Stimulated activated CD8-positive, alpha-beta memory T cell treated with anti-CD3 and anti-CD28 coated beads, Interleukin-15, amount 100 ng/mL, for 1 hour (primary cell): ENCODE data around the gene SLIT3.

ENCODE experiments used
- DNase-seq: peaks from one replicate; pipeline ENCODE4 v3.0.0-alpha.2; 2020; ENCODE audit warnings: low read depth

The SLIT3 gene

DNA sequence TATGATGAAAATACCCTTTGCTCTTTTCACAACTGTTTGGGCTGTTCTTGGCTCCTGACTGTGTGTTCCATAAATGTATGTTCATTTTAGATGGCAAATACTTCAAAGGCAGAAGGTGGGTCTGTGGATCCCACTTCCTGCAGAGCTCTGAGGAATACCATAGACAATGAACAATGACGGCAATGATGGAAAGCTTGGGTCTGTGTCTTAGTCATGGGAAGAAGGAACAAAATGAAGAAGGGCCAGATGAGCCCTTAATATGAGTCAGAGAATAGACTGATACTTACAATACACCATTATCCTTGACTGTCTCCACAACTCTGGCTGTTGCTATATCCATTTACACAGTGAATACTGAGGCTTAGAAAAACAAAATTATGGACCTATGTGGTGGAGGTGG, 126.0 kb downstream of the SLIT3 start:
- no peak for DNase-seq

DNA sequence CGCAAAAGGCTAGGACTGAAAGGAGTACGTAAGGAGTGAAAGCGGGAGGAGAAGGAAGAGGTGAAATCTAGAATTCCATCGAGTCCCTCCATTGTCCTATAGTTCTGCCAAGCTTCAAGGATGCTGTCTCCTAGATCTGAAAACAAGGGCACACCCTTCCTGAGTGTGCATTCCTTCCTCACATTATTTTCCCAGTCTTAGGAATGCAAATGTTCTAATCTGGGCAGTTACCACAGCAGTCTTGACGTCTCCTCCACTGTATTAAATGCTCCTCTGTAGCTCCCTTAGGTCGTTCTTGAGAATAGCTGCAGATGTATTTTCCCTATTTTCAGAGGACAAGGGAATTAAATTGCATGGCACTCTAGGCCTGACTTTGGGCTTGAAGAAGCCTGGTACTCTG, 127.6 kb downstream of the SLIT3 start:
- no peak for DNase-seq

DNA sequence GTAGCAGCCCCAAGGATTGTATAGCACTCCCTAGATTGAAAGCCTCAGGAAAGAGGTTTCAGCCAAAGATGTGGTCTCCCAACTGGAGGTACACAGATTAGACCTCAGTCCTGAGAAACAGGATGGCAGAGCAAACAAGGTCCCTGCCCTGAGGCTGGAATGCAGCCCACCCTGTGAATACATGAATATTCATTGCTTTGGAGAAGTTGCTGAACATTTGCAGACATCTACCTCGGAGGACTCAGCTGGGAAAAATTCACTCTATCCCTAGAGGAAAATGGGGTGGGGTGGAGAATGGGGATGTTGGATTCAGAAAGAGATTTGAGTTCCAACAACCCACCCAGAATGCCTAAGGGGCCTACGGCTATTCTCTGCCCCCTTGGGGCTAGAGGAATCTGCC, 129.4 kb downstream of the SLIT3 start:
- DNase-seq, result no peak

DNA sequence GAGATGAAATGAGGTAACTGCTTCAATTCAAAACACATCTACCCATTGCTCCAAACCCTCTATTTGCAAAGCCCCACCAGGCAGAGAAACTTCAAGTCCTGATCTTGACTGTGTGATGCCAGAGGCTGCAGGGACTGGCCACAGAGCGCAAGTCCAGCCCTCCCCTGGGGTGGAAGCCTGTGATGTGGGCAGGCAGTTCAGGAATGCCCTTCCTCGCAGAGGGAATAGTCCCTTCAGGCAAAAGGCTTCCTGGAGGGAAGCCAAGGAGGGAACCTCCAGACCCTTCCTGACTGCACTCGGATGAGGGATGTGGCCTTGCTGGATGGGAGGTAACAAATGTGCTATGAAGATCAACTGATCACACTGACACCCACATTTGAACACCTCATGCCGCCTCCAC, 131.2 kb downstream of the SLIT3 start:
- DNase-seq, result no peak

DNA sequence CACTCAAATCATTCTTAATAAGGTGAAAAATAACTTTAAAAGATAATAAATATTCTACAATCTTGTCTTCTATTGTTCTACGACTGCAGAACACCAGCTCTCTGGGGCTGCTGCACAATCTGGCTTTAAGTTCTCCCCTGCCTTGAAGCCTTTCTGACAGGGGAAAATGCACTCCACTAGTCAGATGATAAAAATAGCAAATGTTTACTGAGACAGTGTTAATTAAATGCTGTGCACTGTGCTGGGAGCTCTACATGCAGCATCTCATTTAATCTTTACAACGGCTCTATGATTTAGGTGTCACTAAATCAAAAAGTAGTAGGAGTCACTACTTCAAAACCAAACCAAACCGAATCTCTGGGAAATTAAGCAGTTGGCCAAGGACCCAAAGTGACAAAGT, 132.7 kb downstream of the SLIT3 start:
- no peak for DNase-seq

DNA sequence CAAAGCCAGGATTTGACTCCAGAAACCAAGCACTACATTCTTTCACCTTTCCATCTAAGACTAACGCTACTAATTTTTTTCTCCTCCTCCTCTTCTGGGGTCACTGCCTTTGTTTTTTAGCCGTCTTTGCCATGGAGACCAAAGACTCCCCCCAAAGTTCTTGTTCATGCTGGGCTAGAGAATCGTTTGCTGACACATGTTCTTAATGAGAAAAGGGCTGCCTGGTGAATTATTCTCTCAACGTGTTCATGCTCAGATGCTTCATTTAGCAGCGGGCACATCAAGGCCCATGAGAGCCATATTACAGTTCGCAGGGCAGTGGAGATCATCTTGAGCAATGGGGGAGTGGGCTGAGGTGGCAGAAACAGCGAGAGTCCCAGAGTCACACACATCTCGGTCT, 134.9 kb downstream of the SLIT3 start:
- DNase-seq, result no peak

DNA sequence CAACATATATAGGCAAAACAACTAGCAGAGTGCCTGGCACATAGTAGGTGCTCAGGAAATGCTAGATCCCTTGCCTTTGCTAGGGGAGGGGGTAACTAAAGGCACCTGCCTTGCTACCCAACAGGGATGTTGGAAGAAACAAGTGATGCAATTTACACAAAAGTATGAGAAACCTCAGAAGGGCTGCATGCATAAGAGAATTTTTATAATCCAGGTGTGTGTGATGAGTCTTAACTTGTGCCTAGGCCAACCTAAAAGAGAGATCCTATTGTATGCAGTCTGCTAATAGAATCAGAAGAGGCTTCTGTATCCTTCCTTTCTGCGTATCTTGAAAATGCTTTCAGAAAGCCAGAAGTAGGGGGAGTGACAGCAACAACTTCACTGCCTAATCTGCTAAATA, 135.9 kb downstream of the SLIT3 start:
- DNase-seq, result no peak

DNA sequence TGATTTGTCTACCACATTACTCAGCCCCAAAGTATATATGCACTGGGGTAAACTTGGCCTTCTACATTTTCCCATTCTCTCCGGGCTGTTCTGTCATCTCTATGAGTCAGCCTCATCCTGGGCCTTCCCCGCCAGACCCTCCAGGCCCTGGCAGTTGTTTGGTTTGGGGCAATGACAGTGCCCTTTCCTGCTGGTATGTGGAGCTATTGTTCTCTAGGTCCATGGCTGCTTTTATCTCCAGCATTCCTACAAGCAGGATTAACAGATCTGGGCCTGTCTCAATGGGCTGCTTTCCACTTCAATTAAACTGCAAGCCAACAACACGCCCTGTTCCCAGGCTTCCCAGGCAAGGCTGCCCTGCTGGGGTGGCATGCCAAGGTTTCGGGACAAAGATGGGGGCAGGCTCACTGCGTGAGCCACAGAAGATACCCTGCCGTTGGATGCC, 136.4 kb downstream of the SLIT3 start:
- DNase-seq, result no peak

DNA sequence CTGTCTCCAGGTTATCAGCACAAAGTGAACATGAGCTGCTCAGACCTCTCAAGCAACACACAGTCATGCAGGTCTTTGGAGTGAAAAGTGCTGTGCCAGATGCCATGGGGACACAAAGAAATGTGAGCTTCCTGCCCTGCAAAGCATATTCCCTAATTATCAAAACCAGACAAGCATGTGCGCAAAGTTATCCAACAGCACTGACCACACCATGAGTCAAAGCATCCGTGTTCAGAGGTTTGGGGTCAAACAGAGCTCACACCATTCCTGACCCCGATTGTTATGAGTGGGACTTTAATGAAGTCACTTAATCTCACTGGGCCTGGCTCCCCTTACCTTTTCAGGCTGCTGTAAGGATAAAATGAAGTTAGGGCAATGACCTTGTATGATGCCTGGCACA, 138.5 kb downstream of the SLIT3 start:
- no peak for DNase-seq

DNA sequence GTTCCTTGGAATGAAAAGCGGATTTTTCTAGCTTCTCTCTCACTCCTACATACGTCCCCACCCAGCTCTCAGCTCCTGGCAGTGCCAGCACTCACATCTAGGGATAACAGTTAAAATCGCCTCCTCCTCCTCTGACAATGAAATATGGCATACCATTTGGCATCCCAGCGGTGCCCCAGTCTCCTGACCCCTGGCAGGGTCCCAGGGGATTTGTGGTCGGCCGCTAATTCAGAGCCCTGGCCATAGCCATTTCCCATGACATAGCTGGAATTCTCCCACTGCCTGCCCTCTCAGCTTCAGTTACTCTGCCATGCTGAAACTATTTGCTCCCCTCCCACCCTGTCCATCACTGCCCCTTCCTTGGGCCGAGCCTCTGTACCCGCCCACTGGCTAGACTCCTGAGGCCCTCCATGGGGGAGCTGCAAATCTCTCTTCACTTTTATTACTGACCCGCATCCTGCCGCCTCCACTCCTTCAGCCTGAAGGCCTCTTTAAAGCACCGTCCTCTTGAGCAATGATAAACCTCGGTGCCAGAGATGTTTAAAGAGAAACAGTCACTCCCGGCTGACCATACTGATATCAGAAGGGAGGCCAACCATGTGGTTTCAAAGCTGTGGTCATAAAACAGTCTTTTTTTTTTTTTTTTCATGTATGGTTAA, 139.8 kb downstream of the SLIT3 start:
- no peak for DNase-seq

DNA sequence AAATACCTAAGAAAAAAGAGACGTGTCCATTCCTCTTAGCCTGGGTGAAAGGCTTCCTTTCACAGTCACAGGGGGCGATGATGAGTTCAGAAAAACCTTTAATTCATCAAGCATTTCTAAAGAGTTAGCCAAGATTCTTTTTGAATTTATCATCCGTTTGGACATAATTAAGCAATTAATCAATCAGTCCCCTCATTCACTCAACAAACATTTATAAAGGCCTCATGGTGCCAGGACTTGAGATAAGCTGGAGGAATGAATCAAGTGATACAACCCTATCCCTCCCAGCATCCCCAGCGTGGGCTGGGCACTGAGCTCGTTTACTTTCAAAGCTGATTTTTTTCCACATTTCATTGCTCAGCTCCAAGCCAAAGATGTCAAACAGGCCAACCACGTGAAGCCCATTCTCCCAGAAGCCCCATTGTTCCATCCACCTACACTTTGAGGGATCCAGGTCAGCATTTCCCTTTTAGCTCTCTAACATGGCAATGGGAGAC, 140.5 kb downstream of the SLIT3 start:
- no peak for DNase-seq

DNA sequence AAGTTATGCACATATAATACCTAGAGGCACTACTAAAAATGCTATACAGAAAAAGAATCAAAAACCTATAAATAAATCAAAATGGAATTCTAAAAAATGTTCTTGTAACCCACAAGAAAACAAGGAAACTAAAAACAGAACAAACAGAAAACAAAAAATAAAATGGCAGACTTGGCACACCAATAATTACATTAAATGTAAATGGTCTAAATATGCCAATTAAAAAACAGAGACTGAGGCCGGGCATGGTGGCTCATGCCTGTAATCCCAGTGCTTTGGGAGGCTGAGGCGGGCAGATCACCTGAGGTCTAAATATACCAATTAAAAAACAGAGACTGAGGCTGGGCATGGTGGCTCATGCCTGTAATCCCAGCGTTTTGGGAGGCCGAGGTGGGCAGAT, 142.2 kb downstream of the SLIT3 start:
- no peak for DNase-seq

DNA sequence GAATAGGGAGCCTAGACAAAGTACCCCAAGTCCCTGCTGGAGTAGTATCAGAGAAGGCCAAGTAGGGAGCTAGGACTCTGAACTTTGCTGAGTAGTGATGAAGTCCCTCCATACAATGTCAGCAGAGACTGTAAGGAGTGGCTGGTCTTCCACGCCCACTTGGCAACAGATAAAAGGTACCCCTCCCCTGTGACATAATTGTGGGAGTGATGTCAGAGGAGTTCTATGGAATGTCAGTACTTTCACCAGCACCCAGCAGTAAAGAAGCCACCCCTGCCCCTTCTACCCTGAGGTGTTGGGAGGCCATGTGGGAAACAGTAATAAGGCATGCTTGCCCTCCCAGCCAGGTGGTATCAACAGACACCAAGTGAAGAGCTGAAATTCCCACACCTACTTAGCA, 143.9 kb downstream of the SLIT3 start:
- no peak for DNase-seq

DNA sequence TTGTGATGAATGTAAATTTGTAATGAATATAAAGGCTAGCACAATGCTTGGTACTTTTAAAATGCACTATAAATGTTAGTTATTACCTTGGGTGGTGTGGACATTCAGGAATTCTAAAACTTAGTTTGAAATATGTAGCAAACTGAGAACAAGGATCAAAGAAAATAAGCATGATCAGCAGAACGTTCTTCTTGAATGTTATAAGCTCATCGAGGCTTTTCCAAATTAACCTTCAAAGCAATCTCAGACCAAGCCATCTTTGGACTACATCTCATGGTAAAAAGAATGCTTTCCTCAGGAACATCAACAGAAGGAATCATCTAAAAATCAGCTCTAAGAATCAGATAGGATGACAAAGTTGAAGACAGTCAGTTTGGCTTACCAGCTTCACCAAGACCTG, 146.3 kb downstream of the SLIT3 start:
- DNase-seq, result no peak

DNA sequence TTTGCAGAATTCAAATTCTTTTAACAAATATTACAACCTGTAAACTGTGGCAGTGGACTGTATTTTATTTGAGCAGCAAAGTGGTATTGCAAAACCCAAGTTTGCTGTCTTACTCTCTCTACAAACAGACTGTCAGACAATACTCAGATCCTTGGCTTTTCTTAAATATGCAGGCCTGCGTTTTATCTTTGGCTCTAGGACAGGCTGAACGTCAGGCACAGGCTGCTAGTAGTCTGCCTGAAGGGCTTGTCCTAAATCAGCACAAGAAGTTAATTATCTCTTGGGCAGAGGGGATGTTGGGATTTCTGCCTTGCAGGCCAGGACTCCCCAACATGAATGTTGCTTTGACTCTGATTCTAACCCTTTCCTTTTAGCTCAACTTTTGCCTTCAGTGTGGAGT, 147.5 kb downstream of the SLIT3 start:
- no peak for DNase-seq

DNA sequence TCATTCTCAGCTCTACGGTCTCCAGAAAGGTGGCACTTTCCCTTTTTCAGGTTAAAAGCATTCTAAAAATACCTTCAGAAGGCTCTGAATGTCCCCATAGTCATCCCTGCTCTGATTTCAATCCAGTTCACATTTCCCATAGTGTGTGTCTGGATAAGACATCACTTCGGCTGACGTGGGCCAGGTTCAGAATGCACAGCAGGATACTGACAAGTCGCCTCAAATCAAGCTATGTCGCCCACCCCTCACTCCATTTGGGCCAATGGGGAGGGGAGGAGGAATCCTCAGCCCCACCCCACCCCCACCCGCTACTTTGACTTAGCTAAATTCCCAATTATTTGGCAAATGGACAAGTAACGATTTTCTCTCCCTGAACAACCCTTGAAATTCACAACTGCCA, 148.0 kb downstream of the SLIT3 start:
- no peak for DNase-seq

DNA sequence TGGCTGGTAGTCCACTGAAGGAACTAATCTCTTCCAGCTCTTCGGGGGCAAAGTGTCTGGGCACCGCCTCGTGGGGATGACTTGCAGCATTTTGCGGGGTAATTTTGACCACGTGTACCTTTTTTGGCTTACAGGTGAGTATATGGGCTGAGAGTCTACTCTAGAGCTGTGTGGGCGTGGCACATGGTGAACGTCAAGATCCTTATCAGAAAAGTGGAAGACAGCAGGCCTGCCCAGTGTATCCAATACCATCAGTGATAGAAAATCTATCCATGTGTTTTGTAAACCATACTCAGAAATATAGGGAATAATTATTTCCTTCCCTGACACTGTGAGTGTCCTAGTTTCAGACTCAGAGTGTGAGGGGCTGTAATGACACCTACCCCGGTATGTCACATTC, 148.5 kb downstream of the SLIT3 start:
- no peak for DNase-seq

DNA sequence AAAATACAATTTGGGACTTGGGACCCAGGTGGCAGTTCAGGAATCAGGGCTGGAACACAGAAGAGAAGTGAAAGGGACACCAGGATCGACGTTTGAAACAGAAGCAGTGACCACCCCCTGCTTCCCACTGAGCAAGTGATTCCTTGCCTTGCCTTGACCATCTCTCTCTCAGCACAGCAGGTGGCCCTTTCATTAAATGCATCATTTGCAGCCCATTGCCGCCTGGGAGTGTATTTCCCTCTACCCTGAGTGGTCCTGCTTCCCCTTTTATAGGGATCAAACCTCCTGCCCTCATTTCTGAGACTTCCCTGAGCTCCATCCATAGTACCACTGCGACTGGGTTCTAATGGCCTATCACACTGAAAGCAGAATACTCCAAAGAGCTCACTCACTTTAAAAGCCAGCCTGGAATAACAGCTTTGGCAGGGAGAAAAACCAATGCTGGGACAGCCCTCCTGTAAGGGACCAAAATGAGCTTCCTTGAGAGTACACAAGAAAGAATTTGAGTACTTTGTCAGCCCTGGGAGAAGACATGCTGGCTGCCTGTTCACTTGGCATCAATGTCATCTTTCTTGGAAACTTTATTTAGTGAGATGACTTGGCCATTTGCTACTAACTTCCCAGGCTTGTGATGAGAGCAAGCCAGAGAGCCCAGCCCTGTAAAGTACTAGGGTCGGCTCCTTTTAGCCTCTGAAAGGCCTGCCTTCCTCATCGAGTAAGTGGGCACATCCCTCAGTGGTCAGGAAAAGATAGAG, 149.7 kb downstream of the SLIT3 start:
- DNase-seq, result no peak

DNA sequence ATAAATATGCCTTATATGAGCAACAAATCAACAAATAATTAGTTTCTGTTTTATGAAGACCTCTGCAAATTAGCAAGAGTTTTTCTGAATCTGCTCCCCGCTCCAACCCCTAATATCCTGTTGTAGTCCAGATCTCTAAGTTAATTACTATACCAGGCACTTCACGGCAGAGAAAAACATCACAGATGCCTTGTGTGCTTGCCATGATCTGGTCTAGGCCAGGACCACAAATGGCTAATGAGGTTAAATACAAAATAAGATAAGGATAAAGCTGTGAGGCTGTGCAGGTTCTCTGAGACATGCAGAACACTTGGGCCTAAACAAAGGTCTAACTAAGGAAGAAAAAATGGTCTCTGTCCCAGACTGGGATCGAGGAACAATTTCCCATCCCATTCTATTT, 150.8 kb downstream of the SLIT3 start:
- DNase-seq, result no peak

DNA sequence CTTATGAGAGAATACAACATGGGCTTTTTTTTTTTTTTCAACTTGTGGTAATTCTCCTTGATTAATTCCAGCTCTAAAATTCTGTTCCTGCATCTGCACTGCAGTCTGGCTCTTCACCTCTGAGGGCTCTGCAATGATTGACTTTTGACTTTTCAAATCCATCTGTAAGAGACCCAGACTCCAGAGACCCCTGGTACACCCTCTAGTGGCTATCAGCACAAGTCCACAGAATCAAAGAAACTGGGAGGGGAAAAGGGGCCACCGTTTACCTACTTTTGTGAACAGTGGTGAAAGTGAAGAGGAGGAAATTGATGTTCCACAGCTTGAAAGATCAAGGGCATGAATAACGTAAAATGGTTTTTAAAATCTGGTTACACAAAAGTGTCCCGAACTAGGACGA, 151.6 kb downstream of the SLIT3 start:
- no peak for DNase-seq

DNA sequence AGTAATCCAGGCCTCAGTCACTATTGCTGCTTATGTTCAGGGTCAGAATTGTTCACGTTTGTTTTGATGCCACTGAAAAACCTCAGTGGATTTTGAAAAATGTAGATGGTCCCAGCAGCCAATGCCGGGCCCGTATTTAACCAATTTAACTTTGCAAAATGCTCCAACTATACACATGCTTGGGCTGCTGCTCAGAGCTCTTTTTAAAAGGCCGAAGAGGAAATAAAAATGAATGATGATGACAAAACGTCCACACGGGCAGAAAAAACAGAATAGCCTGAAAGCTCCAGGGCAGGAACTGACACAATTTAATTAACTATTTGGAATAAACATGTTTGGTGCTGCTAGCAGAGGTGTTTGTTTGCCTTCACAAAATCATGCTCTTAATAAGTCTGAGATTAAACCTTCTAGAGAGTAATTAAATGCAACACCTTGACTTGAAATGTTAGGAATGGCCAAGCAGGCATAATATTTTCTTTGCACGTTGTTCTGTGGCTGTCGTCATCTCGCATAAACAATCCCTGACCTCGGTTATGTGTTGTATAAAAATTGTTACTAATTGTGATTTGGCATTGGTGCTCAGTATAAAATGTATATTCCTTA, 152.7 kb downstream of the SLIT3 start:
- no peak for DNase-seq

DNA sequence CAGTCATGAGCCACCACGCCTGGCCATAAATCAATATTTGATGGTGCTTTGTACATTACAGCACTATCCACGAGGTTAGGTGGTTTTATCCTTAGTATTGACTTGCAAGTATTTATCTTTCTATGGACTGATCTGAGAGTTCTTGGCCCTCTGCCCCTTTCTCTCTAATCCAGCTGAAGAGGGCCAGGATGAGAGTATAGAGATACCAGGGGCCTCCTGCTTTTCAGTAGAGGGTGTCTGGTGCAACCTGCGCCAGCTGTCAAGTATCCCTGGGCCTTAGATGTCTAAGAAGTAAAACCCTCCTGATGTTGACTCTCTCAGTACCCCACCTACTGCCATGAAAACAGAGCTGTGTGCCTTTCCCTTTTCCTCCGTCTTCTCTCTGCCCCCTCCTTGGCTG, 153.4 kb downstream of the SLIT3 start:
- DNase-seq, result no peak

DNA sequence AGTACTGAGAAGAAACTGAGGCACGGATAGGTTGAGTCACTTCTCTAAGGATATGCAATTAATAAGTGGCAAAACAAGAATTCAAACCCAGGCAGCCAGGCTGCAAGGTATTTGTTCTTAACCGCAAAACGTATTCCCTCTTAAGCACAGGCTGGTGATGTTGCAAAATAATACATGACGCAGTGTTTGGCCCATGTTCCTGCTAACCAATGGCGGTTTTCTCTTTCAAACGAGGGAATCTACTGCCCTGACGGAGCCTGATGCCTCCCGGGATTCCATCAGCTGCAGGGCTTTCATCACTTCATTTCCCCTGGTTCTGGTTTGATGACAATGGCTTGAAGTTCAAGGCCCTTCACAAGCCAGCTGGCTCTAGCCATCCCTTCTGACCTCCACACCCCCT, 154.8 kb downstream of the SLIT3 start:
- no peak for DNase-seq
